Left kidney (tissue), 2 donors: ENCODE results near the gene LYG1. TPM values are rescaled to one million over a fixed set of nuclear protein-coding genes. Genes with fewer than 3 reads are reported as not detected.
"Not testable (repeated sequence)": the region's sequence is repeated elsewhere in the genome, so short reads cannot be mapped to it uniquely, and the experiment has no call there.

Experiments
- DNase-seq: peaks from one replicate; pipeline ENCODE4 v3.0.0-alpha.2; 2013
- polyA plus RNA-seq: library from polyadenylated mRNA; unstranded; fragments of 120-200 nt; gene quantifications from one replicate; pipeline ENCODE4 v1.2.1, GENCODE V29; 2013; ENCODE audit not compliant: insufficient read length

LYG1 gene
- polyA plus RNA-seq, 1 donor: 4.2 TPM

DNA sequence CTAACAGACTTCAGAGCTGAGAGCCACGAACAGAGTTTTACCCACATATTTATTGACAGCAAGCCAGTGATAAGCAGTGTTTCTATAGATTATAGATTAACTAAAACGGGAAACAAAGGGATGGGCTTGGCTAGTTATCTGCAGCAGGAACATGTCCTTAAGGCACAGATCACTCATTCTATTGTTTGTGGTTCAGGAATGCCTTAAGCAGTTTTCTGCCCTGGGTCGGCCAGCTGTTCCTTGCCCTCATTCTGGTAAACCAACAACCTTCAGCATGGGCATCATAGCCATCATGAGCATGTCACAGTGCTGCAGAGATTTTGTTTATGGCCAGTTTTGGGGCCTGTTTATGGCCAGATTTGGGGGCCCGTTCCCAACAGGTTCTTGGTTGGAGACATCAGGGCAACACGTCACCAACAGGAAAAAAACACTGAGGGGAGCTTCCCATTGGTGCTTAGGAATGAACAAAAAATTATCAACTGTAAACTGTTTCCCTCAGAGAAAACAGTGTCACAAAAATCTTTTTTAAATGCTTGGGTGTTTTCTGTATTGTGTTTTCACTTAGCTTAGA lies 22.7 kb downstream of the LYG1 start:
- not testable (repeated sequence) for DNase-seq

GRCh38 chr2:99275882-99276281 lies 25.1 kb downstream of the LYG1 start:
- no peak for DNase-seq

GRCh38 chr2:99261242-99261641 lies 39.8 kb downstream of the LYG1 start:
- DNase-seq: peak; percentile 1

- no peak for DNase-seq
These were observed 40.8 kb downstream of the LYG1 start for GRCh38 chr2:99260184-99260583.

GRCh38 chr2:99259465-99259864 lies 41.5 kb downstream of the LYG1 start:
- DNase-seq: no peak

- DNase-seq: no peak
These were observed 44.3 kb downstream of the LYG1 start for GRCh38 chr2:99256677-99257076.

DNA sequence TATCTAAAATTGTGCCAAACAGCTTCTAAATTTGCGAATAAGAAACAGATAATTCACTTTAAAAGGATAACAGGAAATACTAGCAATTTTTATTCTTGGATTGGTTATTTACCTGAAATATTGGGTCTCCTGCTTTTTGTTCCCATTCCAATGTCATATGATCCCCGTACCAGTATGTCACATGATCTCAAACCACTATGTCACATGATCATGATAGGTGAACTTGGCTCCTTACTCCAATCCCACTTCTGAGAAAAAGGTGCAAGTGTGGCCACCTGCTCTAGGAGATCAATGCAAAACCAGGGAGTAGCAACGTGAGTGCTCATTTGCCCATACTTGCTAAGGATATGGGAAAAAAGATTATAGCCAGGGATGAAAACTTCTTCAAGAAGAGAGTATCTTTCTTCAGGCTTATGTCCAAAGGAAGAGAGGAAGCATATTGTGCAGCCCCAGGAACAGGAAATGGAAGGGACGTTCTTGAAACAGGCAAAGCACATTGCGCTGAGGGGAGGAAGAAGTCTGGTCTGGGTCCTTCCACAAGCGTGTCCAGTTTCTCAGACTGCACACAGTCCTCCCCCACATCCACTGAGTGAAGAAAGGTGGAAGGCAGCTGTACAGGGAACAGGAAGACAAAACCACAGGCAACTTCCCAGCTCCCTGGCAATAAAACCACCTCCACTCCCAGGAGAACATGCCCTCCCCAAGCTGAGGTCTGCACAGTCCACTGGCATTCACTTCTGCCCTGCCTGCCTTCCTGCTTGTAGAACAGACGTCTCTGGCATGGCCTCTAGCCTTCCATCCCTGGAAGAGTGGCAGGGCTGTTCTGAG lies 45.3 kb downstream of the LYG1 start, which contains the start of gene LYG2:
Gene LYG2 (minus strand): TSS at position 176 of the 828 bp plus-strand sequence. CDS start 1,406 bp downstream, outside the sequence.
- no peak for DNase-seq

- DNase-seq: no peak
These were observed 51.0 kb downstream of the LYG1 start for GRCh38 chr2:99249951-99250350.

DNA sequence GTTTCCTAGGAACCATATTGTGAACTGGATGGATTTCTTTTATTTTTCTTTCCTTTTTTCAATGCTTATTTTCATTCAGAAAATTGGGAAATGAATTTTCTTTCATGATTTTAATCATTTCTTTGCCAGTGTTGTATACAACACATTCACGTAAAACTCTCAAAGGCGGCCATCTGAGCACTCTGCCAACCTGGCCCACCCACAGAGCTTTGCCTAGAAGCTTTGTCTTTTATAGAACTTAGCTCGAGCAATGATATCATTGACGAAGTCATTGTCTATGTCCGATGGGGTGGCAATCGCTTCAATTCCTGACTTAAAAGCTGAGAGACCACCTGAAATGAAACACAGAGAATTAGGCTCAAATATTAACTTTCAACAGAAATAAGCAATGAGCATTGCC lies 58.8 kb downstream of the LYG1 start:
- no peak for DNase-seq

GRCh38 chr2:99240431-99240830 lies 60.6 kb downstream of the LYG1 start:
- no peak for DNase-seq

GRCh38 chr2:99238599-99238998 lies 62.4 kb downstream of the LYG1 start:
- no peak for DNase-seq

Other genes starting within 250 kb of the LYG1 start
- 12.8 TPM for gene C2orf15, start 159.5 kb downstream of the LYG1 start, polyA plus RNA-seq
- 24.8 TPM for gene TSGA10, start 146.3 kb downstream of the LYG1 start, polyA plus RNA-seq
- gene LIPT1, start 146.2 kb downstream of the LYG1 start, polyA plus RNA-seq: 18.7 TPM
- 59.4 TPM for gene MITD1, start 120.1 kb downstream of the LYG1 start, polyA plus RNA-seq
- 57.3 TPM for gene MRPL30, start 120.0 kb downstream of the LYG1 start, polyA plus RNA-seq
- gene LYG2, start 45.5 kb downstream of the LYG1 start, polyA plus RNA-seq: 1.0 TPM
- gene TXNDC9, start 35.1 kb upstream of the LYG1 start, polyA plus RNA-seq: 46.2 TPM
- gene EIF5B, start 36.2 kb upstream of the LYG1 start, polyA plus RNA-seq: 84.8 TPM
- 85.5 TPM for gene REV1, start 188.8 kb upstream of the LYG1 start, polyA plus RNA-seq